ENCODE results near the gene RASSF5. TPM values are rescaled to one million over a fixed set of nuclear protein-coding genes. Genes with fewer than 3 reads are reported as not detected.
A peak's percentile ranks its signal among the peaks of the same experiment; 100 is the strongest.

Gene RASSF5
- total RNA-seq, 4 donors from 2014 or later: 0.77 to 5.3 (median 3.2) TPM

DNA sequence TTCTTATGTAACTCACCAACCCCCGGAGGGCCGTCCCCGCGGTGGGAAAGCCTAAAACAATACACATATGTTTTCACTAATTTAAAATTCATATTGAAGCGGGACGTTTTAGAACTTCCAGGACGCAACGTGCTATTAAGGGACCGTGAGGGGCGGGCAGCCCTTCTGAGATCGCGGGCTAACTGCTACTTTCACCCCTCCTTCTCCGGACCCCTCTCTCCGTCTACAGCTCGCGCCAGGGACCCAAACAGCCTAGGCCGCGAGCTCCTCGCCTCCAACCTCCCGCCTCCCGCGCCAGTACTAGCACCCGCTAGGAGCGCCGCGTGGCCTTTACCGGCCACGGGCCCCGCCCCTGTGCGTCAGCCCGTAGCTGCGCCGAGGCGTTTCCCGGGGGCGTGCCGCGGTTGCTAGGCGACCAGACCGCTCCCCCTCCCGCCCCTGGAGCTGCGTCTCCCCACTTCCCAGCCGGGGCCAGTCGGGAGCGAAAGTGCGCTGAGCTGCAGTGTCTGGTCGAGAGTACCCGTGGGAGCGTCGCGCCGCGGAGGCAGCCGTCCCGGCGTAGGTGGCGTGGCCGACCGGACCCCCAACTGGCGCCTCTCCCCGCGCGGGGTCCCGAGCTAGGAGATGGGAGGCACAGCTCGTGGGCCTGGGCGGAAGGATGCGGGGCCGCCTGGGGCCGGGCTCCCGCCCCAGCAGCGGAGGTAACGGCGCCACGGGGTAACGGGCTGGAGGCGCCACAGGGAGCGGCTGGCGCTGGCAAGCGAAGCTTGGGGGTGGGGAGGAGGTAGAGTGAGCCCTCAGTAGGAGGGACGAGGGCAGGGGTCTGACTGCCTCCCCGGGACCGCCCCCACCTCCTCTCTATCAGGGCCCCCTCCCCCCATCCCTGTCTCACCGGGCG, 128.0 kb downstream of the RASSF5 start, which contains the start of gene DYRK3:
Gene DYRK3 (plus strand): TSS at position 457 of the 898 bp plus-strand sequence. CDS start 168 bp downstream, at position 625.
- intact Hi-C loops (cut with DNase I; ENCODE audit: low total_unique reads): no loop called here
- H3K4me1 ChIP-seq: peaks cover 0 to 7% of the 10 kb centered on the region in 2 donors
- TF ChIP-seq, protein P1, sequence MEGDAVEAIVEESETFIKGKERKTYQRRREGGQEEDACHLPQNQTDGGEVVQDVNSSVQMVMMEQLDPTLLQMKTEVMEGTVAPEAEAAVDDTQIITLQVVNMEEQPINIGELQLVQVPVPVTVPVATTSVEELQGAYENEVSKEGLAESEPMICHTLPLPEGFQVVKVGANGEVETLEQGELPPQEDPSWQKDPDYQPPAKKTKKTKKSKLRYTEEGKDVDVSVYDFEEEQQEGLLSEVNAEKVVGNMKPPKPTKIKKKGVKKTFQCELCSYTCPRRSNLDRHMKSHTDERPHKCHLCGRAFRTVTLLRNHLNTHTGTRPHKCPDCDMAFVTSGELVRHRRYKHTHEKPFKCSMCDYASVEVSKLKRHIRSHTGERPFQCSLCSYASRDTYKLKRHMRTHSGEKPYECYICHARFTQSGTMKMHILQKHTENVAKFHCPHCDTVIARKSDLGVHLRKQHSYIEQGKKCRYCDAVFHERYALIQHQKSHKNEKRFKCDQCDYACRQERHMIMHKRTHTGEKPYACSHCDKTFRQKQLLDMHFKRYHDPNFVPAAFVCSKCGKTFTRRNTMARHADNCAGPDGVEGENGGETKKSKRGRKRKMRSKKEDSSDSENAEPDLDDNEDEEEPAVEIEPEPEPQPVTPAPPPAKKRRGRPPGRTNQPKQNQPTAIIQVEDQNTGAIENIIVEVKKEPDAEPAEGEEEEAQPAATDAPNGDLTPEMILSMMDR (IDR thresholded peaks at IDR 0.05): peak; percentile 18 to 52 (median 31)
- TF ChIP-seq POLR2A (IDR thresholded peaks at IDR 0.05): peak; percentile 98 to 99
- no peaks in the 10 kb centered on the region for H3K27me3 ChIP-seq
- H3K9me3 ChIP-seq: no peaks in the 10 kb centered on the region
- H3K36me3 ChIP-seq: no peaks in the 10 kb centered on the region
- peak within 1 kb of the TSS; percentile 64 to 91 for H3K4me3 ChIP-seq
- DNase-seq: peak; percentile 95 to 97
- peak within 1 kb of the TSS; percentile 82 to 89 for H3K27ac ChIP-seq

DNA sequence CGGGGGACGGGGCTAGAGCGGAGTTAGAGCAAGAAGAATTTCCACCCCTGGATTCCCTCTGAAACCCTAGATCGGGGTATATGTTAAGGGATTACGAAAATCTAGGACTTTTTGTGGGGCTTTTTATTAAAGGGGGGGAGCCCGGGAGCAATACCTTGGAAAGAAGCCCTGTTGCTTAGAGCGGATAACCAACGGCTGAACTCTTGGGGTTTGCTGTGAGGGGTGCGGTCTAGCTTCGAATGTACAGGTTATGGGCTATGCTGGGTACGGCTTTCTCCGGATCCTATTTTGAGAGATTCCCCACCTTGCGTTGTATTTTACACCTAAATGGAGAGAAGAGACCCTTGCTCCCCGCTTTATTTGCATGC, 128.6 kb downstream of the RASSF5 start:
- DNase-seq: no peak
- intact Hi-C loops (cut with DNase I; ENCODE audit: low total_unique reads): no loop called here
- TF ChIP-seq, protein P1 (IDR thresholded peaks at IDR 0.05): no peak
- TF ChIP-seq POLR2A (IDR thresholded peaks at IDR 0.05): no peak
- Histone ChIP-seq H3K4me1 (peaks cover 0 to 7% of the 10 kb centered on the region in 2 donors), H3K27ac (peak overlapping the region; percentile 82 to 89), H3K27me3 (no peaks in the 10 kb centered on the region), H3K9me3 (no peaks in the 10 kb centered on the region), H3K4me3 (peak overlapping the region; percentile 64 to 91), H3K36me3 (no peaks in the 10 kb centered on the region)

DNA sequence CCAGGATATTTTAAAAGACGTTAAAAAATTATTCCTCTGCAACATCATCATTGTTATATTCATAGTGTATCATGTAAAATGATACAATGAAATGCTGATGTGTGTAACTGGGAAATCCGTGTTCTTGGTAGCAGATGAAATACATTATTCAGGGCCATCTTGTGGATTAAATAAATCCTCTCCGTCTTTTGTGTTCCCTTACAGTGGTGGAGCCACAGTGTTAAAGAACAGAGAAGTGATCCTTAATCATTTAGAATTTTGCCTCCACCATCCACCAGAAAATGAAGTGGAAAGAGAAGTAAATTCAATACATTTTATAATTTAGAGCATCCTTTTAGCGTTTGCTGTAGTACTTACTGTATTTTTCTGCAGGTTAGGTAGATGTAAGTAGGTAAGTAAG, 129.3 kb downstream of the RASSF5 start:
- DNase-seq: no peak
- peak overlapping the region; percentile 82 to 89 for H3K27ac ChIP-seq
- no peak for TF ChIP-seq POLR2A (IDR thresholded peaks at IDR 0.05)
- TF ChIP-seq, protein P1 (IDR thresholded peaks at IDR 0.05): no peak
- H3K27me3 ChIP-seq: no peaks in the 10 kb centered on the region
- H3K4me1 ChIP-seq: peaks cover 0 to 7% of the 10 kb centered on the region in 2 donors
- H3K4me3 ChIP-seq: peak overlapping the region in 1 of 2 donors; percentile 91
- H3K36me3 ChIP-seq: no peaks in the 10 kb centered on the region
- no peaks in the 10 kb centered on the region for H3K9me3 ChIP-seq
- intact Hi-C loops (cut with DNase I; ENCODE audit: low total_unique reads): no loop called here

DNA sequence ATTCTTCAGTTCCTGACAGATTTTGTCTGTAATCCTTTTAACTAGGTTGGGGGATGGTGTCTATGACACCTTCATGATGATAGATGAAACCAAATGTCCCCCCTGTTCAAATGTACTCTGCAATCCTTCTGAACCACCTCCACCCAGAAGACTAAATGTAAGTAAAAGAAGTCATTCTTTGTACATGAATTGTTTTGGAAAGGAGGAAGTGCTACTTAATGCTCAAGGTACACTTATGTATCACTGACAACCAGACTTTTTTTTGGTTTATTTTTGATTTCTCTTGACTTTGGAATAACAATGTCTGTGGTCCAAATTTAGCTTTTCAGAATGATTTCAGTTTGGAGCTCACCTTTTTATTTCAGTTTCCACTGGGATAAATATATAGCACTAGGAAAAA, 130.3 kb downstream of the RASSF5 start:
- no peak for DNase-seq
- H3K36me3 ChIP-seq: no peaks in the 10 kb centered on the region
- no peak overlapping the region for H3K4me3 ChIP-seq
- peaks cover 0 to 7% of the 10 kb centered on the region in 2 donors for H3K4me1 ChIP-seq
- H3K27me3 ChIP-seq: no peaks in the 10 kb centered on the region
- no peak for TF ChIP-seq POLR2A (IDR thresholded peaks at IDR 0.05)
- TF ChIP-seq, protein P1 (IDR thresholded peaks at IDR 0.05): no peak
- H3K27ac ChIP-seq: peak overlapping the region in 1 of 2 donors; percentile 82
- no peaks in the 10 kb centered on the region for H3K9me3 ChIP-seq
- intact Hi-C loops (cut with DNase I; ENCODE audit: low total_unique reads): no loop called here

Small RNA genes within 50 kb of the gene (microRNA-seq; reads per million reads assigned to microRNA genes)
- gene MIR6769B (ENCODE audit: borderline microRNAs expressed, borderline replicate concordance): not detected

Small RNA genes within 50 kb of the gene (small RNA-seq; reads per million reads assigned to genes)
- not detected for gene MIR6769B

Other genes with a start within 250 kb of the RASSF5 start
- 1 to 10 TPM in 2 of 4 donors, not detected in 2; 1.5 to 6.7 TPM for gene IKBKE, start 37.1 kb upstream of the RASSF5 start, total RNA-seq
- 100 to 1,000 TPM in 1 of 4 donors, 10 to 100 TPM in 3; 19.1 to 106 (median 54.2) TPM for gene EIF2D, start 104.9 kb downstream of the RASSF5 start, total RNA-seq
- gene DYRK3, start 128.0 kb downstream of the RASSF5 start, total RNA-seq: 10 to 100 TPM; 10.8 to 24.7 (median 14.7) TPM
- gene MAPKAPK2, start 177.4 kb downstream of the RASSF5 start, total RNA-seq: 10 to 100 TPM; 17.1 to 89.2 (median 27.4) TPM

Data from uterus (tissue), 4 donors.